CD14-positive monocyte (primary cell): Measurements from ENCODE around the gene RCAN2. TPM values are rescaled to one million over a fixed set of nuclear protein-coding genes. Genes with fewer than 3 reads are reported as not detected.

Experiments used
- DNase-seq, 3 donors: peaks; one replicate each; pipeline ENCODE4 v3.0.0-alpha.2; 2011 to 2022
- H2AFZ ChIP-seq: 2 replicates; pipeline ENCODE4 v1.6.0; 2012; ENCODE audit warnings: mild to moderate bottlenecking, low read depth, low read length, inconsistent platforms; ENCODE audit not compliant: insufficient read depth, poor library complexity, severe bottlenecking
- H3K27ac ChIP-seq, 2 donors: 1 replicate in 1 of 2; 2 replicates in 1 of 2; pipeline ENCODE4 v1.5.1; 2012 to 2013; ENCODE audit warnings: low read length in 2 of 2, control low read depth in 1 of 2, inconsistent platforms in 1 of 2, low read depth in 1 of 2, mild to moderate bottlenecking in 1 of 2
- H3K27me3 ChIP-seq, 2 donors: one replicate each; pipeline versions ENCODE4 v1.6.0 to v1.6.1; 2011 to 2013; ENCODE audit warnings: low read length in 2 of 2; ENCODE audit not compliant: control insufficient read depth in 2 of 2, insufficient read depth in 2 of 2
- H3K36me3 ChIP-seq, 2 donors: replicated peaks in 1 of 2; 1 replicate in 1 of 2; 2 replicates in 1 of 2; pipeline versions ENCODE4 v1.5.1 to v1.6.1; 2012 to 2013; ENCODE audit warnings: low read length in 2 of 2, control low read depth in 1 of 2, inconsistent platforms in 1 of 2, mild to moderate bottlenecking in 1 of 2; ENCODE audit not compliant: insufficient read depth in 2 of 2, control insufficient read depth in 1 of 2
- H3K4me1 ChIP-seq, 2 donors: 1 replicate in 1 of 2; 2 replicates in 1 of 2; pipeline versions ENCODE4 v1.5.1 to v1.6.1; 2012 to 2013; ENCODE audit warnings: low read length in 2 of 2, control low read depth in 1 of 2, inconsistent platforms in 1 of 2, mild to moderate bottlenecking in 1 of 2, moderate library complexity in 1 of 2; ENCODE audit not compliant: insufficient read depth in 2 of 2, control insufficient read depth in 1 of 2
- H3K4me2 ChIP-seq: replicated peaks from 2 replicates; pipeline ENCODE3; 2012; ENCODE audit warnings: low read length, moderate library complexity, mild to moderate bottlenecking; ENCODE audit not compliant: poor library complexity, severe bottlenecking; ENCODE audit errors: extremely low read depth
- H3K4me3 ChIP-seq, 3 experiments: fragments of 200-600 bp in 1 of 3; sonication (generic) in 1 of 3; replicated peaks in 1 of 3; 1 replicate in 2 of 3; 2 replicates in 1 of 3; pipeline ENCODE4 v1.5.1; 2011 to 2013; ENCODE audit warnings: low read length in 3 of 3, mild to moderate bottlenecking in 3 of 3, control low read depth in 2 of 3, low read depth in 2 of 3, inconsistent platforms in 1 of 3, moderate library complexity in 1 of 3
- H3K79me2 ChIP-seq: 2 replicates; pipeline ENCODE4 v1.6.0; 2012; ENCODE audit warnings: mild to moderate bottlenecking, control low read depth, inconsistent platforms, low read length, moderate library complexity; ENCODE audit not compliant: insufficient read depth
- H3K9ac ChIP-seq: 2 replicates; pipeline ENCODE4 v1.6.0; 2017; ENCODE audit warnings: low read length, mild to moderate bottlenecking; ENCODE audit not compliant: insufficient read depth, poor library complexity, severe bottlenecking
- H3K9me3 ChIP-seq, 2 donors: replicated peaks in 1 of 2; 1 replicate in 1 of 2; 2 replicates in 1 of 2; pipeline versions ENCODE4 v1.5.1 to v1.6.1; 2012 to 2013; ENCODE audit warnings: low read length in 2 of 2, control low read depth in 1 of 2; ENCODE audit not compliant: control insufficient read depth in 1 of 2, insufficient read depth in 1 of 2
- H4K20me1 ChIP-seq: 2 replicates; pipeline ENCODE4 v1.6.0; 2012; ENCODE audit warnings: mild to moderate bottlenecking, low read length, control low read depth, moderate library complexity; ENCODE audit not compliant: insufficient read depth
- H3K27ac Mint-ChIP-seq, 7 donors: one replicate each; pipeline ENCODE4 v1.8.0; 2020; ENCODE audit warnings: mild to moderate bottlenecking in 7 of 7, mixed read lengths in 7 of 7, moderate library complexity in 6 of 7, inconsistent platforms in 2 of 7
- H3K27me3 Mint-ChIP-seq, 3 donors: one replicate each; pipeline ENCODE4 v1.8.0; 2021 to 2022; ENCODE audit warnings: low read depth in 3 of 3, mild to moderate bottlenecking in 3 of 3, mixed read lengths in 3 of 3, moderate library complexity in 3 of 3, inconsistent platforms in 1 of 3
- H3K36me3 Mint-ChIP-seq, 2 donors: one replicate each; pipeline ENCODE4 v1.8.0; 2020; ENCODE audit warnings: mixed read lengths in 2 of 2, inconsistent platforms in 1 of 2, mild to moderate bottlenecking in 1 of 2
- H3K4me1 Mint-ChIP-seq: one replicate; pipeline ENCODE4 v1.8.0; 2020; ENCODE audit warnings: mild to moderate bottlenecking, mixed read lengths
- H3K4me3 Mint-ChIP-seq, 2 donors: one replicate each; pipeline ENCODE4 v1.8.0; 2020; ENCODE audit warnings: mild to moderate bottlenecking in 2 of 2, mixed read lengths in 2 of 2, moderate library complexity in 1 of 2
- H3K9me3 Mint-ChIP-seq, 7 donors: one replicate each; pipeline ENCODE4 v1.8.0; 2020 to 2022; ENCODE audit warnings: mixed read lengths in 7 of 7, mild to moderate bottlenecking in 6 of 7, moderate library complexity in 6 of 7, inconsistent platforms in 2 of 7
- WGBS: methylation state at CpG from one replicate; pipeline ENCODE4 v1.1.5; 2013; ENCODE audit warnings: missing lambda C conversion rate; ENCODE audit not compliant: insufficient coverage; 5-methylcytosine and 5-hydroxymethylcytosine counted together
- intact Hi-C, 2 donors: fragments of 100-400 bp; cut with micrococcal nuclease; formaldehyde crosslinking; loops; one replicate each; pipeline versions ENCODE4 v1.15.0 to v1.15.1; 2023
- polyA plus RNA-seq, 3 donors: library from polyadenylated mRNA; depleted of rRNA in 1 of 3; unstranded in 2 of 3; stranded (reverse) in 1 of 3; fragments of 300-500 nt in 2 of 3; fragments of >200 nt in 1 of 3; fragmentation: Illumina TruSeq in 2 of 3; gene quantifications; 1 replicate in 2 of 3; 2 replicates in 1 of 3; pipeline ENCODE4 v1.2.3, GENCODE V29; 2012 to 2021
- TF ChIP-seq, protein P1 (sequence below): fragments of 200-600 bp; IDR thresholded peaks from one replicate; pipeline ENCODE4 v1.8.0; 2022; ENCODE audit warnings: antibody characterized with exemption, mild to moderate bottlenecking

The RCAN2 gene
- polyA plus RNA-seq, 3 donors = not detected

- Histone ChIP-seq H3K9ac (no peak overlapping the region), H3K27me3 (no peaks in the 10 kb centered on the region), H3K79me2 (no peaks in the 10 kb centered on the region), H3K36me3 (no peaks in the 10 kb centered on the region), H3K27ac (no peak overlapping the region), H3K9me3 (no peaks in the 10 kb centered on the region), H4K20me1 (no peaks in the 10 kb centered on the region), H3K4me1 (no peaks in the 10 kb centered on the region), H3K4me2 (no peak overlapping the region), H2AFZ (no peak overlapping the region), H3K4me3 (no peak overlapping the region)
- intact Hi-C loops = no loop called here
- WGBS = 80% methylated on average over 1 of the region's 4 CpGs
- no peak for DNase-seq
- H3K27ac Mint-ChIP-seq = no peak overlapping the region
- H3K27me3 Mint-ChIP-seq = peaks cover 0 to 3% (median 2%) of the 10 kb centered on the region in 3 donors
- no peaks in the 10 kb centered on the region for H3K4me1 Mint-ChIP-seq
- no peak overlapping the region for H3K4me3 Mint-ChIP-seq
- H3K36me3 Mint-ChIP-seq = no peaks in the 10 kb centered on the region
- H3K9me3 Mint-ChIP-seq = peaks cover 0 to 4% (median 0%) of the 10 kb centered on the region in 7 donors
- TF ChIP-seq, protein P1, sequence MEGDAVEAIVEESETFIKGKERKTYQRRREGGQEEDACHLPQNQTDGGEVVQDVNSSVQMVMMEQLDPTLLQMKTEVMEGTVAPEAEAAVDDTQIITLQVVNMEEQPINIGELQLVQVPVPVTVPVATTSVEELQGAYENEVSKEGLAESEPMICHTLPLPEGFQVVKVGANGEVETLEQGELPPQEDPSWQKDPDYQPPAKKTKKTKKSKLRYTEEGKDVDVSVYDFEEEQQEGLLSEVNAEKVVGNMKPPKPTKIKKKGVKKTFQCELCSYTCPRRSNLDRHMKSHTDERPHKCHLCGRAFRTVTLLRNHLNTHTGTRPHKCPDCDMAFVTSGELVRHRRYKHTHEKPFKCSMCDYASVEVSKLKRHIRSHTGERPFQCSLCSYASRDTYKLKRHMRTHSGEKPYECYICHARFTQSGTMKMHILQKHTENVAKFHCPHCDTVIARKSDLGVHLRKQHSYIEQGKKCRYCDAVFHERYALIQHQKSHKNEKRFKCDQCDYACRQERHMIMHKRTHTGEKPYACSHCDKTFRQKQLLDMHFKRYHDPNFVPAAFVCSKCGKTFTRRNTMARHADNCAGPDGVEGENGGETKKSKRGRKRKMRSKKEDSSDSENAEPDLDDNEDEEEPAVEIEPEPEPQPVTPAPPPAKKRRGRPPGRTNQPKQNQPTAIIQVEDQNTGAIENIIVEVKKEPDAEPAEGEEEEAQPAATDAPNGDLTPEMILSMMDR = no peak
Measured at GRCh38 chr6:46201702-46202101, 289.5 kb downstream of the RCAN2 start.

DNA sequence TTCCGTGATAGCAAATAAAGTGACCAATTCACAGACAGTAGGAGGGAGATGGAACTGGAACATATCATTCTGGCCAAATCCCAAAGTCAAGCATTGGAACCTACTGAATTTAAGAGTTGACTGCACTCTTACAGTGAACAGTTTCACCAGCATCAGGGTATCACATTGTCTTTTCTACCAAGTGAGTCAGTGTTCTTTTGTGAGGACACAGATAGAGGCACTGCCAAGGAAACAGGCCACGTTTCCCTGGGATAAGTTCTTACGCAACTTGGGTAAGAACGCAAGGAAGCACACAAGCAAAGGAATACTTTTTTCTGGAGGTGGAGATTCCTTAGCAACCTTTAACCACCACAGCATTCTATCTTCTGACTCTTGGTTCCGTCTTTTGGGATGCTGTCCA is 291.9 kb downstream of the RCAN2 start:
- WGBS = 100% methylated on average over 1 of the region's 5 CpGs
- H3K4me2 ChIP-seq = no peak overlapping the region
- no peaks in the 10 kb centered on the region for H3K79me2 ChIP-seq
- no peak overlapping the region for H3K4me3 ChIP-seq
- no peaks in the 10 kb centered on the region for H3K4me1 Mint-ChIP-seq
- H3K36me3 Mint-ChIP-seq = no peaks in the 10 kb centered on the region
- H3K27me3 Mint-ChIP-seq = peaks cover 0 to 4% (median 2%) of the 10 kb centered on the region in 3 donors
- intact Hi-C loops = no loop called here
- no peaks in the 10 kb centered on the region for H3K36me3 ChIP-seq
- no peak overlapping the region for H3K4me3 Mint-ChIP-seq
- H2AFZ ChIP-seq = no peak overlapping the region
- no peaks in the 10 kb centered on the region for H3K27me3 ChIP-seq
- H4K20me1 ChIP-seq = no peaks in the 10 kb centered on the region
- TF ChIP-seq, protein P1 = no peak
- H3K27ac ChIP-seq = no peak overlapping the region
- H3K9me3 Mint-ChIP-seq = peaks cover 0 to 4% (median 0%) of the 10 kb centered on the region in 7 donors
- H3K9ac ChIP-seq = no peak overlapping the region
- H3K9me3 ChIP-seq = no peaks in the 10 kb centered on the region
- no peaks in the 10 kb centered on the region for H3K4me1 ChIP-seq
- no peak for DNase-seq
- H3K27ac Mint-ChIP-seq = no peak overlapping the region
